Naive thymus-derived CD8-positive, alpha-beta T cell (primary cell): Measurements from ENCODE around the gene PSRC1. TPM values are rescaled to one million over a fixed set of nuclear protein-coding genes. Genes with fewer than 3 reads are reported as not detected.

Experiments used
- polyA plus RNA-seq, 3 donors: library from polyadenylated mRNA; unstranded; fragments of 300-500 nt; fragmentation: Illumina TruSeq; gene quantifications; one replicate each; pipeline ENCODE4 v1.2.3, GENCODE V29; 2021
- total RNA-seq, 8 experiments: library from RNA in 2 of 8; stranded (reverse) in 2 of 8; gene quantifications; one replicate each; pipeline ENCODE4 v1.2.3 and lab custom pipeline; 2021 to 2026

PSRC1 gene
- total and polyA plus RNA-seq, 5 experiments from 2014 or later = 0.31 to 0.89 TPM; not detected in 3

Other genes starting within 250 kb of the PSRC1 start
- gene WDR47, start 241.0 kb downstream of the PSRC1 start, total RNA-seq = 10 to 100 TPM; 15.0 to 16.6 TPM
- gene WDR47, start 241.0 kb downstream of the PSRC1 start, polyA plus RNA-seq = 1 to 10 TPM; 3.0 to 6.1 (median 5.7) TPM
- gene TAF13, start 207.1 kb downstream of the PSRC1 start, total RNA-seq = 10 to 100 TPM; 10.8 to 11.6 TPM
- 1 to 10 TPM; 1.5 to 1.7 (median 1.7) TPM for gene TAF13, start 207.1 kb downstream of the PSRC1 start, polyA plus RNA-seq
- 10 to 100 TPM; 42.4 to 51.3 TPM for gene TMEM167B, start 192.4 kb downstream of the PSRC1 start, total RNA-seq
- gene TMEM167B, start 192.4 kb downstream of the PSRC1 start, polyA plus RNA-seq = 10 to 100 TPM; 28.8 to 32.0 (median 29.6) TPM
- 1 to 10 TPM; 6.0 to 7.0 TPM for gene ELAPOR1, start 169.0 kb downstream of the PSRC1 start, total RNA-seq
- gene ELAPOR1, start 169.0 kb downstream of the PSRC1 start, polyA plus RNA-seq = 1 to 10 TPM; 6.7 to 9.2 (median 7.8) TPM
- 100 to 1,000 TPM; 205 to 211 TPM for gene SARS1, start 69.2 kb downstream of the PSRC1 start, total RNA-seq
- 100 to 1,000 TPM; 117 to 154 (median 127) TPM for gene SARS1, start 69.2 kb downstream of the PSRC1 start, polyA plus RNA-seq
- gene CELSR2, start 33.6 kb downstream of the PSRC1 start, total RNA-seq = 1 to 10 TPM; 5.4 to 6.8 TPM
- gene CELSR2, start 33.6 kb downstream of the PSRC1 start, polyA plus RNA-seq = under 1 TPM; 0.20 to 0.94 (median 0.30) TPM
- not detected for gene MYBPHL, start 23.9 kb upstream of the PSRC1 start, total RNA-seq
- gene MYBPHL, start 23.9 kb upstream of the PSRC1 start, polyA plus RNA-seq = not detected
- 1 to 10 TPM; 2.2 to 2.5 TPM for gene SORT1, start 114.8 kb upstream of the PSRC1 start, total RNA-seq
- 1 to 10 TPM in 2 of 3 donors, under 1 TPM in 1; 0.43 to 1.6 (median 1.2) TPM for gene SORT1, start 114.8 kb upstream of the PSRC1 start, polyA plus RNA-seq
- gene PSMA5, start 143.3 kb upstream of the PSRC1 start, total RNA-seq = 10 to 100 TPM; 71.1 to 74.5 TPM
- 10 to 100 TPM; 73.8 to 93.9 (median 84.6) TPM for gene PSMA5, start 143.3 kb upstream of the PSRC1 start, polyA plus RNA-seq
- gene SYPL2, start 183.4 kb upstream of the PSRC1 start, total RNA-seq = not detected
- under 1 TPM in 1 of 3 donors, not detected in 2; 0.22 TPM for gene SYPL2, start 183.4 kb upstream of the PSRC1 start, polyA plus RNA-seq
- gene ATXN7L2, start 200.8 kb upstream of the PSRC1 start, total RNA-seq = 10 to 100 TPM; 12.7 to 14.1 TPM
- gene ATXN7L2, start 200.8 kb upstream of the PSRC1 start, polyA plus RNA-seq = 10 to 100 TPM in 1 of 3 donors, 1 to 10 TPM in 2; 4.3 to 10.7 (median 8.6) TPM
- gene CYB561D1, start 210.9 kb upstream of the PSRC1 start, total RNA-seq = 10 to 100 TPM; 29.5 to 33.6 TPM
- 10 to 100 TPM; 12.4 to 20.2 (median 13.9) TPM for gene CYB561D1, start 210.9 kb upstream of the PSRC1 start, polyA plus RNA-seq
- gene AMIGO1, start 226.6 kb upstream of the PSRC1 start, total RNA-seq = 10 to 100 TPM; 32.8 to 33.3 TPM
- 10 to 100 TPM; 17.8 to 42.2 (median 25.4) TPM for gene AMIGO1, start 226.6 kb upstream of the PSRC1 start, polyA plus RNA-seq